HepG2 (cell line): Measurements from ENCODE around the gene ZFAND3.

ENCODE experiments used
- BHLHE40 ChIP-seq: IDR thresholded peaks from 2 replicates; pipeline ENCODE4 v1.6.1; 2011; ENCODE audit warnings: low read length, improper control_type of control experiment
- ELK4 ChIP-seq: sonication (generic); formaldehyde crosslinking; IDR thresholded peaks from 2 replicates; pipeline ENCODE4 v1.9.0; 2021; ENCODE audit warnings: missing genetic modification reagents, borderline replicate concordance
- FOXJ3 ChIP-seq: sonication (generic); formaldehyde crosslinking; IDR thresholded peaks from 2 replicates; pipeline ENCODE4 v1.4.0; 2020; ENCODE audit warnings: missing genetic modification reagents, mild to moderate bottlenecking, borderline replicate concordance
- FUBP1 ChIP-seq: sonication (generic); formaldehyde crosslinking; IDR thresholded peaks from 2 replicates; pipeline ENCODE4 v1.5.1; 2020; ENCODE audit warnings: missing genetic modification reagents, mild to moderate bottlenecking, borderline replicate concordance
- NBN ChIP-seq: fragments of 450-650 bp; conservative IDR thresholded peaks from 2 replicates; pipeline ENCODE4 v1.6.1; 2017
- POLR2AphosphoS5 ChIP-seq: IDR thresholded peaks from 2 replicates; pipeline ENCODE4 v1.6.1; 2012; ENCODE audit warnings: low read depth, low read length
- TF ChIP-seq, protein P1 (sequence below): sonication (generic); formaldehyde crosslinking; IDR thresholded peaks from 2 replicates; pipeline ENCODE4 v1.4.0; 2020; ENCODE audit warnings: missing genetic modification reagents

- TF ChIP-seq BHLHE40 (no peak), ELK4 (CRISPR knock-in tag) (no peak), NBN (no peak), POLR2AphosphoS5 (no peak), FOXJ3 (CRISPR knock-in tag) (no peak), FUBP1 (CRISPR knock-in tag) (no peak)
- TF ChIP-seq, protein P1, sequence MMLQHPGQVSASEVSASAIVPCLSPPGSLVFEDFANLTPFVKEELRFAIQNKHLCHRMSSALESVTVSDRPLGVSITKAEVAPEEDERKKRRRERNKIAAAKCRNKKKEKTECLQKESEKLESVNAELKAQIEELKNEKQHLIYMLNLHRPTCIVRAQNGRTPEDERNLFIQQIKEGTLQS (CRISPR knock-in tag) = no peak
Observed at GRCh38 chr6:38099221-38099620, 279.7 kb downstream of the ZFAND3 start.
